ENCODE data around the gene MYEF2.

- TF ChIP-seq ARNTL (CRISPR knock-in tag; IDR thresholded peaks at IDR 0.05; ENCODE audit: borderline replicate concordance, low read depth) (no peak), ZFP3 (CRISPR knock-in tag; IDR thresholded peaks at IDR 0.05) (no peak), ESRRG (CRISPR knock-in tag; IDR thresholded peaks at IDR 0.05) (no peak), TOX (CRISPR knock-in tag; IDR thresholded peaks at IDR 0.05; ENCODE audit: borderline replicate concordance) (no peak), ISL1 (CRISPR knock-in tag; IDR thresholded peaks at IDR 0.05) (no peak), SNAI2 (CRISPR knock-in tag; IDR thresholded peaks at IDR 0.05) (no peak), ZC3H10 (CRISPR knock-in tag; IDR thresholded peaks at IDR 0.05) (no peak), BACH2 (CRISPR knock-in tag; IDR thresholded peaks at IDR 0.05; ENCODE audit: borderline replicate concordance) (no peak), RARB (CRISPR knock-in tag; IDR thresholded peaks at IDR 0.05) (no peak), POU6F1 (CRISPR knock-in tag; IDR thresholded peaks at IDR 0.05; ENCODE audit: borderline replicate concordance, low read depth) (no peak), PPARA (CRISPR knock-in tag; IDR thresholded peaks at IDR 0.05; ENCODE audit: borderline replicate concordance) (no peak), ZFP30 (CRISPR knock-in tag; IDR thresholded peaks at IDR 0.05) (no peak), OSR1 (CRISPR knock-in tag; IDR thresholded peaks at IDR 0.05) (no peak)
- TF ChIP-seq, protein P1, sequence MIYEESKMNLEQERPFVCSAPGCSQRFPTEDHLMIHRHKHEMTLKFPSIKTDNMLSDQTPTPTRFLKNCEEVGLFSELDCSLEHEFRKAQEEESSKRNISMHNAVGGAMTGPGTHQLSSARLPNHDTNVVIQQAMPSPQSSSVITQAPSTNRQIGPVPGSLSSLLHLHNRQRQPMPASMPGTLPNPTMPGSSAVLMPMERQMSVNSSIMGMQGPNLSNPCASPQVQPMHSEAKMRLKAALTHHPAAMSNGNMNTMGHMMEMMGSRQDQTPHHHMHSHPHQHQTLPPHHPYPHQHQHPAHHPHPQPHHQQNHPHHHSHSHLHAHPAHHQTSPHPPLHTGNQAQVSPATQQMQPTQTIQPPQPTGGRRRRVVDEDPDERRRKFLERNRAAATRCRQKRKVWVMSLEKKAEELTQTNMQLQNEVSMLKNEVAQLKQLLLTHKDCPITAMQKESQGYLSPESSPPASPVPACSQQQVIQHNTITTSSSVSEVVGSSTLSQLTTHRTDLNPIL (CRISPR knock-in tag; IDR thresholded peaks at IDR 0.05; ENCODE audit: low read depth): no peak
These were observed 45.2 kb downstream of the MYEF2 start for GRCh38 chr15:48132874-48133273.

Measured in SK-N-SH treated with all-trans-retinoic acid at 6 μM for 48 hours (cell line).